Mesothelial cell of epicardium (in vitro differentiated cells): ENCODE results near the gene GPATCH11. TPM values are rescaled to one million over a fixed set of nuclear protein-coding genes. Genes with fewer than 3 reads are reported as not detected.
A peak's percentile ranks its signal among the peaks of the same experiment; 100 is the strongest.

Experiments
- DNase-seq, 2 experiments: peaks; one replicate each; pipeline ENCODE4 v3.0.0; 2021; ENCODE audit warnings: low spot score in 2 of 2; ENCODE audit not compliant: unreplicated experiment in 2 of 2
- H3K27ac Mint-ChIP-seq: 2 replicates; pipeline ENCODE4 v1.8.0; 2021; ENCODE audit warnings: mixed read lengths
- H3K27me3 Mint-ChIP-seq: 2 replicates; pipeline ENCODE4 v1.8.0; 2021; ENCODE audit warnings: low read depth, mixed read lengths
- H3K36me3 Mint-ChIP-seq: 2 replicates; pipeline ENCODE4 v1.8.0; 2021; ENCODE audit warnings: mixed read lengths
- H3K4me1 Mint-ChIP-seq: 2 replicates; pipeline ENCODE4 v1.8.0; 2021; ENCODE audit warnings: mixed read lengths
- H3K4me3 Mint-ChIP-seq: 2 replicates; pipeline ENCODE4 v1.8.0; 2021; ENCODE audit warnings: mild to moderate bottlenecking, moderate library complexity, mixed read lengths
- H3K9me3 Mint-ChIP-seq: 2 replicates; pipeline ENCODE4 v1.8.0; 2021; ENCODE audit warnings: mixed read lengths
- CTCF ChIP-seq: fragments of 200-600 bp; sonication (generic); IDR thresholded peaks from one replicate; pipeline ENCODE4 v1.5.0; 2021; ENCODE audit warnings: antibody characterized with exemption; ENCODE audit not compliant: unreplicated experiment
- total RNA-seq: library from RNA; stranded (reverse); gene quantifications from 3 replicates; pipeline ENCODE4 v1.2.1, GENCODE V29; 2021

Gene GPATCH11
- 3.6 to 4.9 TPM (median 4.6 TPM) in 3 replicates for total RNA-seq

GRCh38 chr2:37083873-37084794 is at the start of gene GPATCH11, which contains the start of gene HEATR5B:
GPATCH11 (plus strand) TSS chr2:37084518; CDS start chr2:37088382, 3,864 bp downstream.
HEATR5B (minus strand) TSS chr2:37084372; CDS start chr2:37083414, 958 bp downstream.
- Mint-ChIP-seq H3K9me3 (no peaks in the 10 kb centered on the region), H3K4me3 (no peak within 1 kb of the TSS), H3K4me1 (peaks cover 4% of the 10 kb centered on the region), H3K27ac (no peak within 1 kb of the TSS), H3K27me3 (no peaks in the 10 kb centered on the region), H3K36me3 (peaks cover 17% of the 10 kb centered on the region)
- no peak for TF ChIP-seq CTCF
- DNase-seq = peak; percentile 91 to 96

DNA sequence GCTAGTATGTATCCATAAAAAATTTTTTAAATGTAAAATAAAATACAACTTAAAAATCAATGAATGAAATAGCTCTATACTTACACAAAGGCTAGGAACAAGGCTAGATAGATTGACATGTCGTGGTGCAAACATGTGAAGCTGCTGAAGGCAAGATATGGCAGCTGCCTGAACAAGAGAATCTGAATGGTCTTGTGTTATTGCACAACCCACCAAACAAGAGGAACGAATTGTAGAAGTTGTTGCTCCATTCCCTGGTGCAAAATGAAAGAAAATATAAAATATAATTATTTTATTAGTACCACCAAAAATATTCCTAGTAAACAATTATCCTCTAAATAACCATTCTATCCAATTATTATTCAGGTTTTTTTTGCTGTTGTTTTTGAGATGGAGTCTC is 46.5 kb upstream of the GPATCH11 start:
- peaks cover 15% of the 10 kb centered on the region for H3K36me3 Mint-ChIP-seq
- TF ChIP-seq CTCF = no peak
- no peak overlapping the region for H3K4me3 Mint-ChIP-seq
- no peaks in the 10 kb centered on the region for H3K4me1 Mint-ChIP-seq
- no peaks in the 10 kb centered on the region for H3K27me3 Mint-ChIP-seq
- no peak overlapping the region for H3K27ac Mint-ChIP-seq
- DNase-seq = no peak
- no peaks in the 10 kb centered on the region for H3K9me3 Mint-ChIP-seq

DNA sequence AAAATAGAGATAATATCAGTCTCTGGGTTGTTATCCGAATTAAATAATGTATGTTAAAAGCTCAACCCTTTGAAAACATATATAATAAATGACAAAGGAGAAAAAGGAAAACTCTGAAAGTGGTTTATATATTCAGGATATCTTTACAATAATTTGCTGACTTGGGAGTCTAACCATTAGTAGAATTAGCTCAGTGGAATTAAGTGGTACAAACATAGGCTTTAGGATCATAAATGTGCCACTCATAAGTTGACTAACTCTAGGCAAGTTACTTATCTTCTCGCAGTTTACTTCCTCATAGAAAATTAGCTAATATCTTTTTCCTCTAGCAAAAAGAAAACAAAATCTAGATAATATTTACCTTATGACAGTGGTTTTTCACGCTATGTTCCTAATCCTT is 44.7 kb upstream of the GPATCH11 start:
- H3K9me3 Mint-ChIP-seq = no peaks in the 10 kb centered on the region
- TF ChIP-seq CTCF = no peak
- H3K36me3 Mint-ChIP-seq = peaks cover 18% of the 10 kb centered on the region
- H3K27me3 Mint-ChIP-seq = no peaks in the 10 kb centered on the region
- DNase-seq = no peak
- no peak overlapping the region for H3K4me3 Mint-ChIP-seq
- no peaks in the 10 kb centered on the region for H3K4me1 Mint-ChIP-seq
- no peak overlapping the region for H3K27ac Mint-ChIP-seq

DNA sequence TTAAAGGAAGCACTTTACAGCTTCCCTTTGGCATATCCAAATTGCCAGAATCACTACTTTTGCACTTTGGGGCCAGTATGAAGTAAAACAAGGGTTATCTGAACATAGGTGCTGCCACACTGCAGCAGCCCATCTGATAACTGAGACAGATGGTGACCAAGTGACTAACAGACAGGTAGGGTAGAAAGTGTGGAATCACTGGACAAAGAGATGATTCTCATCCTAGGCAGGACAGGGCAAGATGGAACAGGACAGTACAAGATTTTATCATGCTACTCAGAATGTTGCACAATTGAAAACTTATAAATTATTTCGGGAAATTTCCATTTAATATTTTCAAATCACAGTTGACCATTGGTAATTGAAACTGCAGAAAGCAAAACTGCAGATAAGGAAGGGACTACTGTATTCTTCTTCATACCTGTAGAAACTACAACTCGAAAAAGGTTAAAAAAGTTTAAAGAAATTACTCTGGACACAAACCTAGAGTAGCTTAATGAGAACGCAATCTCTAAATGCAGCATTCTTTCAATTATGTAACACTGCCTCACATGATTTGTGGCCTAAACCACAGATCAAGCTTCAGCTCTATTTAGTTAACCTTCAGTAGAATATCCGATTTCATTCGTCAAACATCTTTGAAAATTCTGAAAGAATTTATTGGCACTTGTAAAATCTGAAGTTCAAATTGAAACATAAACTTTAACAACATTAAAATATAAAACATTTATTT is 31.6 kb upstream of the GPATCH11 start:
- Mint-ChIP-seq H3K9me3 (no peaks in the 10 kb centered on the region), H3K27me3 (no peaks in the 10 kb centered on the region), H3K4me3 (no peak overlapping the region), H3K36me3 (peaks cover 30% of the 10 kb centered on the region), H3K4me1 (no peaks in the 10 kb centered on the region), H3K27ac (no peak overlapping the region)
- TF ChIP-seq CTCF = no peak
- no peak for DNase-seq

DNA sequence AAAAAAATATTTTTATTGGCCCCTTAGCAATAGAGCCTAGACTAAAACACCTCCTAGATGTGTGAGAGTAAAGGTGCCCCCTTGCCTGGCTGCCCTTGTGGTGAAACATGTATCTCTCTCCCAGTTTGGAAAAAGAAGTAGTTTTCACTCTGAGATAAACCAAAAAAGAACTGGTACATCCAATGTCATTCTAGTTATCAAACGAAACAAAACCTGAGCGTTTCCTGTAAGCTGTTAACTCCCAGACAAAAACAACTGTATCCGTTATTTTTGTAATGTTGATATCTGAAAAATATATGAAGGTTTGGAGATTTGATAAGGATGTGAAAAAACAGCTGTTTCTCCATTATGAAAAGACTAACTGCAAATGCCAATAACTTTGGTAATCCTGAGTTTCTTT is 24.5 kb upstream of the GPATCH11 start:
- Mint-ChIP-seq H3K36me3 (peaks cover 27% of the 10 kb centered on the region), H3K4me3 (no peak overlapping the region), H3K4me1 (no peaks in the 10 kb centered on the region), H3K27ac (no peak overlapping the region), H3K9me3 (no peaks in the 10 kb centered on the region), H3K27me3 (no peaks in the 10 kb centered on the region)
- TF ChIP-seq CTCF = no peak
- no peak for DNase-seq
